GM11168 (cell line): Measurements from ENCODE around the gene SMIM8.

Experiments
- in situ Hi-C: fragments of 300-500 bp; cut with MboI; formaldehyde crosslinking; loops from one replicate; pipeline ENCODE4 v1.12.0; 2022; ENCODE audit warnings: low sequenced_read_pairs; ENCODE audit not compliant: unreplicated experiment

Gene SMIM8

GRCh38 chr6:87382861-87383260 is 60.5 kb downstream of the SMIM8 start:
- in situ Hi-C loops, result loop anchor here (10.0 kb wide), 1 partner anchor 238 kb away; no protein-coding TSS in a partner anchor

- in situ Hi-C loops, result loop anchor here (10.0 kb wide), 1 partner anchor 239 kb away; no protein-coding TSS in a partner anchor
Measured at GRCh38 chr6:87384038-87384437, 61.6 kb downstream of the SMIM8 start.

GRCh38 chr6:87384449-87384848 is 62.1 kb downstream of the SMIM8 start:
- in situ Hi-C loops, result loop anchor here (10.0 kb wide), 1 partner anchor 240 kb away; no protein-coding TSS in a partner anchor

DNA sequence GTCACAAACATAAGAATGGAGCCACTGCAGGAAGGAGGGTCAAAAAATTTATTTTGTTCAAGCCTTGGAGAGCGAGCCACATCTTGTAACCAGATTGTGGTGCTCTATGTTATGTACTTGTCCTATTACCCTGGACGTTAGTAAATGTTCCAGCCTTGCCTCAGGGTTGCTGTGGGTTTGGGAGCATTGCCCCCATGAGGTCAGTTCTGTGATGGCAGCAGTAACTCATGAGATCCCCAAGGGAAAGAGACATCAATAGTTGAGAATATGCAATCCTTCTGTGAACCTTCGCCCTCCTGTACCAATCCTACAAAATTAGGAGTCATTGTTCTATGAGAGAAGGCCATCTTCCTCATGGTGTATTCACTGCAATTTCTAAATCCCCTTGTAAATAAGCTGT is 68.9 kb downstream of the SMIM8 start:
- in situ Hi-C loops, result no loop called here
